Activated T-cell treated with anti-CD3 and anti-CD28 coated beads, Interleukin-2, amount 50 U/mL, for 48 hours (primary cell): ENCODE results near the gene FGG.
"Not testable (repeated sequence)": the region's sequence is repeated elsewhere in the genome, so short reads cannot be mapped to it uniquely, and the experiment has no call there.

Experiments
- DNase-seq, 2 experiments: peaks; one replicate each; pipeline ENCODE4 v3.0.0-alpha.2; 2020

Gene FGG

DNA sequence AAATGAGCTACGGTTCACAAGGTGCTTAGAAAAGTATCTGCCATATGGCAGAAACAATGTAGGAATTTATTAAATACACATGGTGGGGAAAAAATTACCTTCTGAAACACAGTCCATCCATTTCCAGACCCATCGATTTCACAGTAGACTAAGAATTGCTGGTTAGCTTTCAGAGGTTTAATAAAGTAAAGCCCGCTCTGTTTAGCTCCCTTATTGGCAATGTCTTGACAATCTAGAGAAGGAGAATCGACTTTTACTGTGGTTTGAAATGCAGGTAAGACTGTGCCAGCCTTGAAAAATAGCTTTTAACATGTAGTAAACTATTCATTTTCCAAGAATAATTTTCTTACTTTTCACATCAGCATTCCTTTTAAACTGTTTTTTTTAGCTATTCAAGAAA is 2.9 kb downstream of the FGG start:
- no peak for DNase-seq

DNA sequence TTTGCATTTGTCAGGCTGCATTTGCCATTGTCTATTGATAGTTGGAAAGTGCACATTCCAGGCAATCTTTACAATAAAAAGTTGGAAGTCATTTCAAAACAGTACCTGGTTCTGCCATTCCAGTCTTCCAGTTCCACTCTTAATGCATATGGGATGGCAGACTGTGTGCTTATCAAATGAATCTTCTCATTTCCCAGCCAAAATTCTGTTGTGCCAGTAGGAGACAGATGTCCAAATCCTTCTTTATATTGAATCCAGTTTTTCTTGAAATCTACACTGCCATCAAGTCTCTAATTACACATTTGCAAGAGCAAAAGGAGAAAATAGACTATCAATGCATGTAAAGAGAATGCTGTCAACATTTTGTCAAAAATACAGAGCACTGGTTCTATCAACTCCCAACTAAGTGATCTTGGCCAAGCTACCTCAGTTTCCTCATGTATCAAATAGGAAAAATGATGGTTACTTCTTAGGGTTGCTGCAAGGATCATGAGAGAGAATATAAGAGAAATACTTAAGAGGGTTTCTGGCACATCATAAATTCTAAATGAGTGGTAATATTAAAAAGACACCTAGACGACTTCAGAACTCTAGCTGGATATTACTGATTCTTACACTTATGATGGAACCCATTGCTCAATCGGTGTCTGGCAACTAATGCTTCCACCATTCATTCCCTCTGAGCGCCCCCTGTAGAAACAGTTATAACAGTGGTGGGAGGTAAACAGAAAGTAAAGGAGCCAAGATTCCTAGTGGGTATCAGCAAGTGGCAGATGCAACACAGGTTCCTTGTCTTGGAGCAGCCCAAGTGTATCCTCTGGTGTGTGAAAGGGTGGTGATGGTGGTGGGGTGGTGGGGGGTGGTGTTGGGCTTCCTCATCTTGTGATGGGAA is 3.8 kb downstream of the FGG start:
- no peak for DNase-seq

GRCh38 chr4:154606728-154607723 is 5.4 kb downstream of the FGG start:
- DNase-seq = no peak

DNA sequence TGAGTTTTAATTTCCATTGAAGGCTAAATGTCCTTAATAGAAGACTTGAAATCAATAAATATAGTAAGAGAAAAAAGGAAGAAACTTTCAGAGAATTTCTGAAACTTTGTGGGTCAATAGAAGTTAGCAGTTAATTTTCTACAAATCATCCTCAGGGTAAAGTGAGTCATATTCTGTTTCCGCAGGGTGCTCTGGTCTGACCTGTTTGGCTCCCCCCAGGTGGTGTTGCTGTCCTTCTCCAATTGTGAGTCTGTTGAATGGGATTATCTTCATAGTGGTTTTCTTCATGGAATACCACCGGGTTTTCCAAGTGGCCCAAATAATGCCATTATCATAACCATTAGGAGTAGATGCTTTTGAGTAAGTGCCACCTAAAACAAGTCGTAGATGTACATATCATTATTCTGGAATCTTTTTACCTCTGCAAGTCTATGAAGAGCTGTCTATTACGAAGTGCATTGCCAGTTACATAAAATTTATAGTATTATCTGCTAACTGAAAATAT is 7.7 kb downstream of the FGG start:
- DNase-seq = no peak

GRCh38 chr4:154603033-154603943 is 9.2 kb downstream of the FGG start:
- no peak for DNase-seq

DNA sequence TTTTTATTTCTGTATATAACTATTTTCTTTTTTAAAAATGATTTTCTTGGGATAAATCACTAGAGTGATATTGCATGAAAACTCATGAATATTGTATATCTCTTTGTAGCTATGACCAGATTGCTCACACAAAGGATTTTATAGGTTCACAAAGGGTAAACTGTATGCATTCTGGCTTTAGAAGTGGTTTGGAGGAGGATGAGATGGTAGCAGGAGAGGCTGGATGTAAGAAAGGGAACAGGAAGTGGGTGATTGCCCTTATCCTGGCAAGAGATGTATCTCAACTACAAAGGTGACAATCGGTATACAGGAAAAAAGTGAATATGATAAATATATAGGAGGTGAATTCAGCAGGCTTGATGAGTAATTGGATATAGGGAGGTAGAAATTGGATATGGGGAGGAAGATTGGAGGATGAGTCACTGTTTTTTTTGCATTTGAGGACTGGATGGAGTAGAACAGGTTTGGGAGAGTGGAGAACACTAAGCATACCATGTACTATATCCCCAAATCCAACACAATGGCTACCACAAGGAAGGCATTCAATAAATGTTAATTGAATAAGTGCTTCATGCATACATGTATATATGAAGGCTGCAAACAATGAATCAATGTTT is 9.9 kb downstream of the FGG start:
- no peak for DNase-seq

DNA sequence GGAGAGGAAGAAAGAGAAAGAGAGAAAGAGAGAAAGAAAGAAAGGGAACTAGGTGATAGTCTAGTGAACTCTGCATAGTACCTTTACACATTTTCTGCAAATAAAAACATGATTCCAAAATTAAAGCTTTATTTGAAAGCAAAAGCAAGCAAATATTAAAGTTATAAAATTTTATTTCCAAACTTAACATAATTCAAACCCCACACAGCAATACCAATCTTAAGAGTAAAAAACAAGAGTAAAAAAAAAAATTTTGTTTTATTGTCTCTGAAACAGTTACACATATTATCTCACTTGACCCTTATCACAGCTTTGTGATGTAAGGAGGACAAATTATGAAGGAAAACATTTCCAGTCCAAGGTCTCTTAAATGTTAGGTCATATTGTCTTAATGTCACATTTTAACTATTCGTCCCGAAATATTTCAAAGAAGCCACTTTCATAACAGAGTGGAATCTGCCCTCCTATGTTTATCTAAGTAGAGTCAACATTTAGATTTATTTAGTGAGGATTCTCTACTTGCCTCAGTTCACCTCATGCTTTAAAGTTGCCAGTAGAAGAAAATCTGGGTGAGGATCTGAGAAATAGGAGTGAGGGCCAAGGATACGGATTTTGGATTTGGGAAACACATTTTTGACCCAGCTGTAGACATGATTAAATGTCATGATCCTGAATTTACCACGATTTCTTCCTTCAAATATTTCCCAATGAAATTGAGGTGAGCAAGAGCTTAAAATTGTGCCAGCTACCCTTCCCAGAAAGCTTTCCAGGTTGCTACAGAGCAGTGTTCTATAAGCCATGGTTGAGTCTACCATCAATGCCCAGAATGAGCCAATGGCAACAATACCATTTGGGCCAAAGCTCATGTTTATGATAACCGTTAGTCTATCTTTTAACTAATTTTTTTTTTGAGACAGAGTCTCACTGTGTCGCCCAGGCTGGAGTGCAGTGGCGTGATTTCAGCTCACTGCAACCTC is 14.4 kb downstream of the FGG start:
- no peak for DNase-seq

DNA sequence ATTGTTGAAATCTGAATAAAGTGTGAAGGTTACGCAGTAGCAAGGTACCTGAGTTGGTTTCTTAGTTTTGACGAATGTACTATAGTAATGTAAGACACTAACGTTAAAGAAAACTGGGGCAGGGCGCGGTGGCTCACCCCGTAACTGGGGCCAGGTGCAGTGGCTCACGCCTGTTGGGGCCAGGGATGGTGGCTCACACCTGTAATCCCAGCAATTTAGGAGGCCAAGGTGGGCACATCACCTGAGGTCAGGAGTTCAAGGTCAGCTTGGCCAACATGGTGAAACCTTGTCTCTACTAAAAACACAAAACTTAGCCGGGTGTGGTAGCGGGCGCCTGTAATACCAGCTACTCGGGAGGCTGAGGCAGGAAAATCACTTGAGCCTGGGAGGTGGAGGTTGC is 15.2 kb downstream of the FGG start:
- DNase-seq = not testable (repeated sequence)

DNA sequence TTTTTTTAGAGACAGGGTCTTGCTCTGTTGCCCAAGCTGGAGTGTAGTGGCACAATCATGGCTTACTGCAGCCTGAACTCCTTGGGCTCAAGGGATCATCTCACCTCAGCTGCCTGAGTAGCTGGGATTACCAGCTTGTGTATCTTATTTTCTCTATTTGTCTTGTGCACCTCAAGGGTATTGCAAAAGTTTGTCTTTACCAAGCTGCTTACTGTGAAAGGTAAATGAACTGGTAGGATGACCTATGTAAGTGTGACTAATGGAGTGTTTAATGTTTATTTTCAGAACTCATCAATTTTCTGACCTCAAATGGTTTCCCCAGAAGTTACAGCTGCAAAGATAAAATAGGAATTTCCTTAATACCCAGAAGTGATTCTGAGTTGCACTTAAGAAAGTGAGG is 16.6 kb downstream of the FGG start:
- no peak for DNase-seq

DNA sequence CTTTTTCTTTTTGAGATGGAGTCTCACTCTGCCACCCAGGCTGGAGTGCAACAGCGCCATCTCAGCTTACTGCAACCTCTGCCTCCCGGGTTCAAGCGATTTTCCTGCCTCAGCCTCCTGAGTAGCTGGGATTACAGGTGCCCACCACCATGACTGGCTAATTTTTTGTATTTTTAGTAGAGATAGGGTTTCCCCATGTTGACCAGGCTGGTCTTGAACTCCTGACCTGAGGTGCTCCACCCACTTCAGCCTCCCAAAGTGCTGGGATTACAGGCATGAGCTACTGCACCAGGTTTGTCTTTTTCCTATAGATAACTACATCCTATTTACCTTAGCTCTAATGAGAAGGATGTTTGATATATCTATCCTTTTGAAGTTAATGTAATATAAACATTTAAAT is 18.1 kb downstream of the FGG start:
- DNase-seq = not testable (repeated sequence)

DNA sequence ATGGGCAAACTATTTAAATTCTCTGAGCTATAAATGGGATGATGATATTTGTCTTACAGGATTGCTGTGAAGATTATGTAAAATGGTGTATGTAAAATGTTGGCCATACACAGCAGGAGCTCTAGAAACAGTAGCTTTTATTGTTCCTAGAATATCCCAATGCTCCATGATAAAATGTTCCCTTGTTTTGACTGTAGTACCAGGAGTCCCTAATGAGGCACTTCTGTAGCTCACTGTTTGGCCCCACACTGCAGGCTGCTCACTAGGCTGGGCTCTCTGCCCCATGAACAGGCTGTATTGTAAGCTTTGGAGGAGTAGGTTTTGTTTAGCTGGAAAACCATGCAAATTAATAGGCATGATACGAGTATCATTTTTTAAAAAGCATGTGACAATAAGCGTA is 18.6 kb downstream of the FGG start:
- no peak for DNase-seq

GRCh38 chr4:154591890-154592289 is 20.6 kb downstream of the FGG start:
- DNase-seq = no peak

GRCh38 chr4:154590329-154591006 is 22.0 kb downstream of the FGG start, which contains the start of gene FGA:
FGA (minus strand) TSS chr4:154590742; CDS start chr4:154590687, 55 bp downstream.
- DNase-seq = no peak

DNA sequence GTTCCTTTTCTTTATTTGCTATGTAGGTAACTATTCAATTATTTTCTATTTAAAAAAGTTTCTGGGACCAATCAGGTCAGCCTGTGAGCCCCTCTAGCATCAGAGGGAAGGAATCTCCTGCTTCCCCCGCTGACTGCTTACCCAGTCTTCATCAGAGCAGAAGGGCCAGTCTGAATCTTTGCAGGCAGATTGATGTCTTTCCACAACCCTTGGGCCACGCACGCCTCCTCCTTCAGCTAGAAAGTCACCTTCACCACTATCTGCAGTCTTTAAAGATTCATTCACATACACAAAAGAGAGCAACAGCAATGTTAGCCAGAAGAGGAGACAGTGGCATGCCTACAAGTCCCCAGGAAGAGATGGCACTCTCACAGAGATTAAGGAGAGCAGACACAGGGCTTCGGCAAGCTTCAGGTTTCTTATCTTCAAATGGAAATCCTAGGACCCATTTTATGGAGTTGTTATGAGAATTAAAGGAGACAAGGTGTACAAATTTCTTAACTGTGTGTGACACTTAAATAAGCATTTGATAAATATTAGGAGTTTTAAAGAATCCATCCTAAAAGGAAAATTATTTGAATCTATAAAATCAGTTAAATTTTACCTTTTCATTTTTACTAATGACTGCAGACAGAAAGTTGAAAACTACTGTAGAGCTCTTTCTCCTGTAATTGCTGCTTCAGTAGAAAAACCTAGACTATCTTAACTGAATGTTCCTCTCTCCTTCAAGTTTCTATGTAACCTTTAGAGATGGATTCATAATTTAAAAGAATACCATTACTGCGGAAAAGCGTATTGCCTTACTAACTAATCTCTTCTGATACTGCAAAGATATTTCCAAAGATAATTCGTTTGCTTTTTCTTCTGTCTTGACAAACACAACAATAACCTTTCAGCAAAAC is 22.9 kb downstream of the FGG start:
- DNase-seq = no peak

GRCh38 chr4:154588198-154588597 is 24.3 kb downstream of the FGG start:
- no peak for DNase-seq

- DNase-seq = no peak
Measured at GRCh38 chr4:154586296-154587033, 26.0 kb downstream of the FGG start.

DNA sequence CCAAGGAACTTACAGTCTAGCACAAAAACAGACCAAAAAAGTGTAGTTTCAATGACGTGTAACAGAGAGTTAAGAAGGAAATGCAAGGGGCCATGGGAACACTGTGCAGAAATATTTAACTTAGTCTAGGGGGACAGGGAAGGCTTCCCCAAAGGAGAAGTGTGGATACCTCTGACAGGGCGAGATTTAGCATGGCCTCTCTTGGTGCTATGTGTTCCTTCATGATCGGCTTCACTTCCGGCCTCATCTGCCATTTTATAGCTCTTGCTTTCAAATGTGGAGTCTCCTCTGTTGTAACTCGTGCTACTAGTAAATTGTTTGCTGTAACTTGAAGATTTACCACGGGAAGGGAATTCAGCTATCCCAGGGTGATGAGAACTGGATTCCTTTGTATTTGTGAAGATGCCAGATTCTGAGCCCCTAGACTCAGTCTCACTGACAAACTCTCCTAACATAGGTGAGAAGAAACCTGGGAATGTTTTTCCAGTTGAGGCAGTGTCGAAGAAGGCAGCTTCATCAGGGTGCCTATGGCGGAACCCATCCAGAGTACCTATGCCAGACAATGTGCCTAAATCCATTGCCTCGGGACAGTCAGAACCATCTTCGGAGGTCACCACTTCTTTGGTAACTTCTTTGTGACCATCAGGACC is 27.0 kb downstream of the FGG start:
- DNase-seq = no peak

GRCh38 chr4:154584259-154584658 is 28.2 kb downstream of the FGG start:
- DNase-seq = no peak
